ENCODE measurements around the gene ACOXL. TPM values are rescaled to one million over a fixed set of nuclear protein-coding genes. Genes with fewer than 3 reads are reported as not detected.
"Not testable (repeated sequence)": the region's sequence is repeated elsewhere in the genome, so short reads cannot be mapped to it uniquely, and the experiment has no call there.

ACOXL gene
- total and polyA plus RNA-seq, 2 experiments from 2014 or later: not detected

GRCh38 chr2:110690083-110690965 is 42.0 kb upstream of the ACOXL start:
- H2AFZ ChIP-seq: no peak overlapping the region
- no peaks in the 10 kb centered on the region for H4K20me1 ChIP-seq (ENCODE audit: insufficient read depth)
- no peak for DNase-seq
- no peak overlapping the region for H3K27ac ChIP-seq
- no peak overlapping the region for H3K4me3 ChIP-seq
- WGBS, 2 experiments (ENCODE audit: low coverage in 1 of 2, low lambda C conversion rate in 2 of 2, missing lambda C conversion rate in 2 of 2): 47 to 49% methylated on average over 4 of the region's 4 CpGs
- no peaks in the 10 kb centered on the region for H3K9me2 ChIP-seq (ENCODE audit: insufficient read depth)
- peaks cover 68% of the 10 kb centered on the region for H3K27me3 ChIP-seq (replicated peaks; ENCODE audit: insufficient read depth)
- no peaks in the 10 kb centered on the region for H3F3A ChIP-seq (ENCODE audit: insufficient read depth)
- no peaks in the 10 kb centered on the region for H3K9me3 ChIP-seq (ENCODE audit: low read depth)
- H3K4me2 ChIP-seq (ENCODE audit: unreplicated experiment): no peak overlapping the region
- no peaks in the 10 kb centered on the region for H3K36me3 ChIP-seq (ENCODE audit: low read depth)
- H3K4me1 ChIP-seq (ENCODE audit: insufficient read depth): no peaks in the 10 kb centered on the region
- H3K9ac ChIP-seq: no peak overlapping the region
- in situ Hi-C loops (cut with MboI): no loop called here
- TF ChIP-seq EZH2 (IDR thresholded peaks at IDR 0.05; ENCODE audit: insufficient read depth, poor library complexity, severe bottlenecking): no peak
- TF ChIP-seq EZH2phosphoT487 (IDR thresholded peaks at IDR 0.05; ENCODE audit: insufficient read depth, low read depth): no peak
- H3K79me2 ChIP-seq (ENCODE audit: insufficient read depth): no peaks in the 10 kb centered on the region

GRCh38 chr2:110691612-110692258 is 40.6 kb upstream of the ACOXL start:
- no peak for DNase-seq
- H3K27ac ChIP-seq: no peak overlapping the region
- H3K4me1 ChIP-seq (ENCODE audit: insufficient read depth): no peaks in the 10 kb centered on the region

GRCh38 chr2:110695146-110695898 is 37.1 kb upstream of the ACOXL start:
- H3F3A ChIP-seq (ENCODE audit: insufficient read depth); H3K9me2 ChIP-seq (ENCODE audit: insufficient read depth); H4K20me1 ChIP-seq (ENCODE audit: insufficient read depth); H3K9ac ChIP-seq; DNase-seq; H3K27ac ChIP-seq; H3K4me1 ChIP-seq (ENCODE audit: insufficient read depth); H3K79me2 ChIP-seq (ENCODE audit: insufficient read depth); H3K4me3 ChIP-seq; H3K4me2 ChIP-seq (ENCODE audit: unreplicated experiment); H3K9me3 ChIP-seq (ENCODE audit: low read depth); H3K36me3 ChIP-seq (ENCODE audit: low read depth); H2AFZ ChIP-seq; in situ Hi-C loops (cut with MboI): not testable (repeated sequence)
- 12 to 16% methylated on average over 5 of the region's 5 CpGs for WGBS, 2 experiments (ENCODE audit: low coverage in 1 of 2, low lambda C conversion rate in 2 of 2, missing lambda C conversion rate in 2 of 2)
- H3K27me3 ChIP-seq (replicated peaks; ENCODE audit: insufficient read depth): peaks cover 35% of the 10 kb centered on the region

More at GRCh38 chr2:110691612-110692258, 40.6 kb upstream of the ACOXL start:
- 59 to 60% methylated on average over 11 of the region's 11 CpGs for WGBS, 2 experiments (ENCODE audit: low coverage in 1 of 2, low lambda C conversion rate in 2 of 2, missing lambda C conversion rate in 2 of 2)
- Histone ChIP-seq H4K20me1 (ENCODE audit: insufficient read depth) (no peaks in the 10 kb centered on the region), H3K4me2 (ENCODE audit: unreplicated experiment) (no peak overlapping the region), H3F3A (ENCODE audit: insufficient read depth) (no peaks in the 10 kb centered on the region), H3K9ac (no peak overlapping the region), H3K9me2 (ENCODE audit: insufficient read depth) (no peaks in the 10 kb centered on the region), H3K36me3 (ENCODE audit: low read depth) (no peaks in the 10 kb centered on the region), H2AFZ (no peak overlapping the region), H3K4me3 (no peak overlapping the region), H3K9me3 (ENCODE audit: low read depth) (no peaks in the 10 kb centered on the region), H3K79me2 (ENCODE audit: insufficient read depth) (no peaks in the 10 kb centered on the region), H3K27me3 (replicated peaks; ENCODE audit: insufficient read depth) (peaks cover 63% of the 10 kb centered on the region)
- in situ Hi-C loops (cut with MboI): no loop called here
- TF ChIP-seq EZH2phosphoT487 (IDR thresholded peaks at IDR 0.05; ENCODE audit: insufficient read depth, low read depth) (no peak), EZH2 (IDR thresholded peaks at IDR 0.05; ENCODE audit: insufficient read depth, poor library complexity, severe bottlenecking) (no peak)

- H3K4me1 ChIP-seq (ENCODE audit: insufficient read depth); H4K20me1 ChIP-seq (ENCODE audit: insufficient read depth); H3K79me2 ChIP-seq (ENCODE audit: insufficient read depth); H3K9me3 ChIP-seq (ENCODE audit: low read depth); H3K9me2 ChIP-seq (ENCODE audit: insufficient read depth); H3K27ac ChIP-seq; H3K36me3 ChIP-seq (ENCODE audit: low read depth); in situ Hi-C loops (cut with MboI); H3F3A ChIP-seq (ENCODE audit: insufficient read depth); H3K4me3 ChIP-seq; H3K4me2 ChIP-seq (ENCODE audit: unreplicated experiment); H2AFZ ChIP-seq; DNase-seq; H3K9ac ChIP-seq: not testable (repeated sequence)
- WGBS, 2 experiments (ENCODE audit: low coverage in 1 of 2, low lambda C conversion rate in 2 of 2, missing lambda C conversion rate in 2 of 2): 89% methylated on average over 1 of the region's 6 CpGs; no CpG with 5 or more reads in 1 of the 2 experiments
- peaks cover 38% of the 10 kb centered on the region for H3K27me3 ChIP-seq (replicated peaks; ENCODE audit: insufficient read depth)
These were observed 34.1 kb upstream of the ACOXL start for GRCh38 chr2:110698253-110698652.
